GM12878 (cell line): ENCODE results near the gene ZNF331. TPM values are rescaled to one million over a fixed set of nuclear protein-coding genes. Genes with fewer than 3 reads are reported as not detected.

Experiments
- ATAC-seq: fragments of 200-7000 bp; cut with Tn5 transposase; 3 replicates; pipeline ENCODE4 v1.9.1; 2020; ENCODE audit warnings: mild to moderate bottlenecking, moderate library complexity
- BruUV-seq: library from RNA; stranded (reverse); fragments of 400-500 nt; replicated peaks from 2 replicates; lab custom pipeline; 2021; lab: Mats Ljungman, UMichigan
- CTCF ChIA-PET: fragments of 300-600 bp; sonication (Branson Sonifier 250); formaldehyde crosslinking; extraction: SDS; loops from one replicate; lab custom pipeline; 2021; ENCODE audit warnings: inconsistent platforms; lab: Yijun Ruan, JAX
- POLR2A ChIA-PET: fragments of 350-600 bp; formaldehyde crosslinking; extraction: SDS; loops from one replicate; lab custom pipeline; 2021; ENCODE audit warnings: inconsistent platforms; lab: Charles Lee
- RAD21 ChIA-PET: fragments of 300-600 bp; sonication (Branson Sonifier 250); formaldehyde crosslinking; loops from one replicate; lab custom pipeline; 2023; ENCODE audit warnings: antibody characterized with exemption; ENCODE audit not compliant: unreplicated experiment; lab: Charles Lee
- SMC1A ChIA-PET: fragments of 300-600 bp; sonication (Branson Sonifier 250); formaldehyde crosslinking; loops from one replicate; lab custom pipeline; 2023; ENCODE audit not compliant: unreplicated experiment, uncharacterized antibody; lab: Charles Lee
- DNase-seq: peaks from one replicate; pipeline ENCODE4 v3.0.0-alpha.2; 2011; ENCODE audit warnings: low read depth, low spot score
- FAIRE-seq: peaks from 3 replicates; lab custom pipeline; 2011; peaks lifted over from hg19 to GRCh38; lab: Jason Lieb, UNC
- H2AFZ ChIP-seq: 2 replicates; pipeline ENCODE4 v1.6.0; 2011; ENCODE audit warnings: low read depth, low read length, control low read depth; ENCODE audit not compliant: control insufficient read depth
- H3K27ac ChIP-seq: 2 replicates; pipeline ENCODE4 v1.5.1; 2011; ENCODE audit warnings: control low read depth; ENCODE audit not compliant: control insufficient read depth, insufficient read depth
- H3K27me3 ChIP-seq, 2 experiments: replicated peaks in 1 of 2; 2 replicates each; pipeline versions ENCODE4 v1.6.0 to v1.6.1; 2011; ENCODE audit warnings: low read length in 1 of 2; ENCODE audit not compliant: control insufficient read depth in 2 of 2, insufficient read depth in 2 of 2
- H3K36me3 ChIP-seq, 2 experiments: 2 replicates each; pipeline ENCODE4 v1.5.1; 2011; ENCODE audit warnings: low read length in 1 of 2; ENCODE audit not compliant: control insufficient read depth in 2 of 2, insufficient read depth in 2 of 2
- H3K4me1 ChIP-seq: 2 replicates; pipeline ENCODE4 v1.6.1; 2011; ENCODE audit warnings: mild to moderate bottlenecking, low read length, moderate library complexity, mixed read lengths; ENCODE audit not compliant: control insufficient read depth, insufficient read depth
- H3K4me2 ChIP-seq: 2 replicates; pipeline ENCODE4 v1.6.0; 2011; ENCODE audit warnings: control low read depth; ENCODE audit not compliant: control insufficient read depth, insufficient read depth
- H3K4me3 ChIP-seq: fragments of 200-600 bp; sonication (generic); 2 replicates; pipeline ENCODE4 v1.5.1; 2016
- H3K79me2 ChIP-seq: 2 replicates; pipeline ENCODE4 v1.6.0; 2011; ENCODE audit warnings: low read length; ENCODE audit not compliant: control insufficient read depth, insufficient read depth
- H3K9ac ChIP-seq: 2 replicates; pipeline ENCODE4 v1.8.0; 2011; ENCODE audit warnings: low read length, control low read depth, mixed read lengths; ENCODE audit not compliant: control insufficient read depth, insufficient read depth
- H3K9me3 ChIP-seq: replicated peaks from 3 replicates; pipeline ENCODE4 v1.5.1; 2011; ENCODE audit warnings: mild to moderate bottlenecking, low read length; ENCODE audit not compliant: control insufficient read depth, insufficient read depth
- H4K20me1 ChIP-seq: 2 replicates; pipeline ENCODE4 v1.6.0; 2011; ENCODE audit not compliant: control insufficient read depth, insufficient read depth
- BMI1 ChIP-seq: fragments of 450-650 bp; IDR thresholded peaks from 2 replicates; pipeline ENCODE4 v1.6.1; 2016; ENCODE audit warnings: mild to moderate bottlenecking, moderate library complexity, borderline replicate concordance
- CBFB ChIP-seq: IDR thresholded peaks from 2 replicates; pipeline ENCODE4 v1.6.1; 2016; ENCODE audit warnings: antibody characterized with exemption, low read depth
- EED ChIP-seq: sonication (generic); IDR thresholded peaks from 2 replicates; pipeline ENCODE4 v1.6.1; 2016; ENCODE audit warnings: antibody characterized with exemption, low read depth
- EGR1 ChIP-seq, 2 experiments: IDR thresholded peaks; 1 replicate in 1 of 2; 2 replicates in 1 of 2; pipeline ENCODE4 v1.6.1; 2011 to 2012; ENCODE audit warnings: low read depth in 2 of 2, low read length in 2 of 2, borderline replicate concordance in 1 of 2, mild to moderate bottlenecking in 1 of 2, moderate library complexity in 1 of 2
- EZH2 ChIP-seq: IDR thresholded peaks from 2 replicates; pipeline ENCODE4 v1.6.1; 2012; ENCODE audit warnings: low read depth, mild to moderate bottlenecking, control low read depth, inconsistent platforms, low read length, borderline replicate concordance; ENCODE audit not compliant: control insufficient read depth
- FOXK2 ChIP-seq: fragments of 450-650 bp; IDR thresholded peaks from 2 replicates; pipeline ENCODE4 v1.6.1; 2017; ENCODE audit warnings: mild to moderate bottlenecking, moderate library complexity
- MLLT1 ChIP-seq: fragments of 450-650 bp; IDR thresholded peaks from 2 replicates; pipeline ENCODE4 v1.6.1; 2016; ENCODE audit warnings: mild to moderate bottlenecking
- POU2F2 ChIP-seq: IDR thresholded peaks from 3 replicates; pipeline ENCODE4 v1.6.1; 2011; ENCODE audit warnings: low read depth, mild to moderate bottlenecking, low read length, borderline replicate concordance
- SRF ChIP-seq, 2 experiments: IDR thresholded peaks; 2 replicates each; pipeline ENCODE4 v1.6.1; 2011; ENCODE audit warnings: low read depth in 2 of 2, low read length in 2 of 2, mild to moderate bottlenecking in 1 of 2, moderate library complexity in 1 of 2
- WGBS: methylation state at CpG from one replicate; pipeline ENCODE4 v1.1.6; 2016; ENCODE audit warnings: low lambda C conversion rate; ENCODE audit not compliant: insufficient replicate concordance, insufficient coverage; ENCODE audit errors: missing lambda C conversion rate; 5-methylcytosine and 5-hydroxymethylcytosine counted together
- in situ Hi-C: fragments of 300-500 bp; cut with MboI; formaldehyde crosslinking; loops from 9 replicates; pipeline ENCODE4 v1.14.3; 2018; ENCODE audit warnings: mixed read lengths
- intact Hi-C: fragments of 100-400 bp; cut with micrococcal nuclease; formaldehyde crosslinking; loops from one replicate; pipeline ENCODE4 v1.14.2; 2022; ENCODE audit not compliant: unreplicated experiment
- polyA plus RNA-seq, 11 experiments: library from polyadenylated mRNA; depleted of rRNA in 4 of 11; unstranded in 6 of 11; stranded (reverse) in 5 of 11; fragments of >200 nt; fragmentation: Nextera tagmentation in 4 of 11; fragmentation: Illumina TruSeq in 1 of 11; extraction: Ambion mirVana in 4 of 11; extraction: Trizol in 1 of 11; gene quantifications; 1 replicate in 1 of 11; 2 replicates in 10 of 11; pipeline versions ENCODE4 v1.2.1 to v1.2.3, GENCODE V29; 2011 to 2016; ENCODE audit warnings: inconsistent platforms in 2 of 11, missing spikeins in 2 of 11, low read depth in 1 of 11
- total RNA-seq, 4 experiments: library from RNA; depleted of rRNA in 3 of 4; stranded (reverse); fragments of >200 nt in 3 of 4; fragmentation: Illumina TruSeq in 1 of 4; extraction: Trizol in 1 of 4; gene quantifications; 2 replicates each; pipeline versions ENCODE4 v1.2.1 to v1.2.3, GENCODE V29; 2013 to 2021
- TF ChIP-seq, protein P1 (sequence below): fragments of 450-650 bp; IDR thresholded peaks from 2 replicates; pipeline ENCODE4 v1.6.1; 2014; ENCODE audit warnings: mild to moderate bottlenecking
- TF ChIP-seq, protein P2 (sequence below): IDR thresholded peaks from 2 replicates; pipeline ENCODE4 v1.6.1; 2012; ENCODE audit warnings: low read depth, low read length, improper control_type of control experiment
- TF ChIP-seq, protein P3 (sequence below): IDR thresholded peaks from 2 replicates; pipeline ENCODE4 v1.6.1; 2011; ENCODE audit warnings: borderline replicate concordance, low read depth, mild to moderate bottlenecking, moderate library complexity, mixed read lengths, low read length; ENCODE audit not compliant: insufficient read depth; ENCODE audit errors: extremely low read length

Gene ZNF331
- total and polyA plus RNA-seq, 10 of the 15 experiments (the other 5 are each of a cell fraction or from before 2014, with no cell fraction given), result 2.6 to 11.5 (median 5.3) TPM

- DNase-seq, result no peak
- SMC1A ChIA-PET, result no interaction called here
- no peak for ATAC-seq
- Histone ChIP-seq H3K27me3 (no peaks in the 10 kb centered on the region), H3K9me3 (no peaks in the 10 kb centered on the region; the same call in 2 of the 3 replicates), H2AFZ (no peak overlapping the region), H3K4me2 (no peak overlapping the region), H3K4me3 (no peak overlapping the region), H3K36me3 (no peaks in the 10 kb centered on the region), H3K9ac (no peak overlapping the region), H3K79me2 (no peaks in the 10 kb centered on the region), H3K4me1 (no peaks in the 10 kb centered on the region), H3K27ac (no peak overlapping the region), H4K20me1 (no peaks in the 10 kb centered on the region)
- FAIRE-seq, result no peak
- TF ChIP-seq POU2F2, result no peak
- no peak for TF ChIP-seq EGR1 (IDR thresholded peaks at IDR 0.05; ENCODE audit: borderline replicate concordance in 1 of 2, low read depth in 2 of 2, low read length in 2 of 2)
- TF ChIP-seq MLLT1, result no peak
- no peak for TF ChIP-seq EZH2
- in situ Hi-C loops, result no loop called here
- 29% methylated on average over 6 of the region's 6 CpGs for WGBS
- intact Hi-C loops, result no loop called here
- CTCF ChIA-PET, result no interaction called here
- no TSS peak for BruUV-seq
- POLR2A ChIA-PET, result no interaction called here
- RAD21 ChIA-PET, result no interaction called here
Measured at GRCh38 chr19:53586277-53586691, 48.3 kb downstream of the ZNF331 start.

DNA sequence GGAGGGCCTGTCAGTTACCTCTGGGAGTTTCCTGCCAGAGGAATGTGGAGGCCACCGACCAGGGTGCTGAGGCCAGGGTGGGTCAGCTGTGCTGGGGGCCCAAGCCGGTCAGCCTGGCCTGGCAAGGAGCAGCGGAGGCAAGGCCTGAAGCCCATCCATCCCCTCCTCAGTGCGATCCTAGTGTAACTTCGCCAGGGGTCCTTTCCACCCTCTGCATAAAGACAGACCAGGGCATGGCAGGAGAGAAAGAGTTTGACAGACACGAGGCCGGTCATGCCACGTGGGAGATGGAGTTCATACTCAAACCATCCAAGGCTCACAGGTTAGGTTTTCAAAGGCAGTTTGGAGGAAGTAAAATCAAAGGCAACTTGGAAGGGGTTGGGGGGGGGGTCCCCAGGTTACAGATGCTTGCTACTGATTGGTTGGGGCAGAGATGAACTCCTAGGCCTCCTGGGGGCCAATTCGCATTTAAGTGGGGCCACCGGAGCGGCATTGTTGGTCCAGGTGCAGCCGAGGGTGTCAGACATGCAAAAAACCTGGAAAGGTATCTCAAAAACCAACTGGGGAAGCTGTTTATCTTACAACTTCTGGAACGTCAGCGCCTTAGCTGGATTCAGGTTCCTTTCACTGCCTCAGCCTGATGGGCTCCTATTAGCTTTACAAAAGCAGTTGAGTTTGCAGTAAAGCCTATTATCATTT lies 57.0 kb downstream of the ZNF331 start:
- Histone ChIP-seq H3K4me2 (no peak overlapping the region), H3K36me3 (no peaks in the 10 kb centered on the region), H3K27me3 (no peaks in the 10 kb centered on the region), H3K27ac (no peak overlapping the region), H3K9ac (no peak overlapping the region), H3K79me2 (no peaks in the 10 kb centered on the region), H3K9me3 (no peaks in the 10 kb centered on the region; the same call in 2 of the 3 replicates), H2AFZ (no peak overlapping the region), H4K20me1 (no peaks in the 10 kb centered on the region), H3K4me3 (no peak overlapping the region), H3K4me1 (no peaks in the 10 kb centered on the region)
- RAD21 ChIA-PET, result no interaction called here
- ATAC-seq (no peak), DNase-seq (no peak), FAIRE-seq (no peak)
- CTCF ChIA-PET, result no interaction called here
- SMC1A ChIA-PET, result no interaction called here
- POLR2A ChIA-PET, result no interaction called here
- WGBS, result 50% methylated on average over 14 of the region's 14 CpGs
- no TSS peak for BruUV-seq
- in situ Hi-C loops, result no loop called here
- intact Hi-C loops, result no loop called here
- TF ChIP-seq, protein P1, sequence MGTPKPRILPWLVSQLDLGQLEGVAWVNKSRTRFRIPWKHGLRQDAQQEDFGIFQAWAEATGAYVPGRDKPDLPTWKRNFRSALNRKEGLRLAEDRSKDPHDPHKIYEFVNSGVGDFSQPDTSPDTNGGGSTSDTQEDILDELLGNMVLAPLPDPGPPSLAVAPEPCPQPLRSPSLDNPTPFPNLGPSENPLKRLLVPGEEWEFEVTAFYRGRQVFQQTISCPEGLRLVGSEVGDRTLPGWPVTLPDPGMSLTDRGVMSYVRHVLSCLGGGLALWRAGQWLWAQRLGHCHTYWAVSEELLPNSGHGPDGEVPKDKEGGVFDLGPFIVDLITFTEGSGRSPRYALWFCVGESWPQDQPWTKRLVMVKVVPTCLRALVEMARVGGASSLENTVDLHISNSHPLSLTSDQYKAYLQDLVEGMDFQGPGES, result no peak
- TF ChIP-seq SRF (IDR thresholded peaks at IDR 0.05; ENCODE audit: low read depth in 2 of 2, low read length in 2 of 2) (no peak), FOXK2 (no peak), BMI1 (no peak), EED (no peak), CBFB (no peak)
- TF ChIP-seq, protein P2, sequence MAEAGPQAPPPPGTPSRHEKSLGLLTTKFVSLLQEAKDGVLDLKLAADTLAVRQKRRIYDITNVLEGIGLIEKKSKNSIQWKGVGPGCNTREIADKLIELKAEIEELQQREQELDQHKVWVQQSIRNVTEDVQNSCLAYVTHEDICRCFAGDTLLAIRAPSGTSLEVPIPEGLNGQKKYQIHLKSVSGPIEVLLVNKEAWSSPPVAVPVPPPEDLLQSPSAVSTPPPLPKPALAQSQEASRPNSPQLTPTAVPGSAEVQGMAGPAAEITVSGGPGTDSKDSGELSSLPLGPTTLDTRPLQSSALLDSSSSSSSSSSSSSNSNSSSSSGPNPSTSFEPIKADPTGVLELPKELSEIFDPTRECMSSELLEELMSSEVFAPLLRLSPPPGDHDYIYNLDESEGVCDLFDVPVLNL, result no peak
- TF ChIP-seq, protein P3, sequence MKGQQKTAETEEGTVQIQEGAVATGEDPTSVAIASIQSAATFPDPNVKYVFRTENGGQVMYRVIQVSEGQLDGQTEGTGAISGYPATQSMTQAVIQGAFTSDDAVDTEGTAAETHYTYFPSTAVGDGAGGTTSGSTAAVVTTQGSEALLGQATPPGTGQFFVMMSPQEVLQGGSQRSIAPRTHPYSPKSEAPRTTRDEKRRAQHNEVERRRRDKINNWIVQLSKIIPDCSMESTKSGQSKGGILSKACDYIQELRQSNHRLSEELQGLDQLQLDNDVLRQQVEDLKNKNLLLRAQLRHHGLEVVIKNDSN, result no peak
